Peyer's patch (tissue), 4 donors: ENCODE data around the gene TBXT. TPM values are rescaled to one million over a fixed set of nuclear protein-coding genes. Genes with fewer than 3 reads are reported as not detected.

Experiments used
- DNase-seq, 3 donors: peaks; one replicate each; pipeline ENCODE4 v3.0.0-alpha.2; 2017 to 2019
- H3K27ac ChIP-seq, 4 donors: fragments of 200-600 bp; sonication (generic); one replicate each; pipeline ENCODE4 v1.5.1; 2016 to 2019
- H3K27me3 ChIP-seq, 2 donors: fragments of 200-600 bp; sonication (generic); one replicate each; pipeline ENCODE4 v1.5.1; 2019
- H3K36me3 ChIP-seq, 3 donors: fragments of 200-600 bp; sonication (generic); one replicate each; pipeline ENCODE4 v1.5.1; 2016 to 2019
- H3K4me1 ChIP-seq, 4 donors: fragments of 200-600 bp; sonication (generic); one replicate each; pipeline ENCODE4 v1.5.1; 2016 to 2019
- H3K4me3 ChIP-seq, 4 donors: fragments of 200-600 bp; sonication (generic); 1 replicate in 3 of 4; 2 replicates in 1 of 4; pipeline ENCODE4 v1.5.1; 2016 to 2019; ENCODE audit warnings: mild to moderate bottlenecking in 1 of 4
- H3K9me3 ChIP-seq, 4 donors: fragments of 200-600 bp; sonication (generic); one replicate each; pipeline ENCODE4 v1.5.1; 2016 to 2019; ENCODE audit warnings: mild to moderate bottlenecking in 1 of 4
- POLR2A ChIP-seq, 2 donors: fragments of 450-650 bp; IDR thresholded peaks; one replicate each; pipeline ENCODE4 v1.5.1; 2017; ENCODE audit warnings: antibody characterized with exemption in 2 of 2, mild to moderate bottlenecking in 2 of 2, moderate library complexity in 2 of 2
- total RNA-seq, 4 donors: library from RNA; depleted of rRNA; stranded (reverse); fragments of >200 nt; gene quantifications; one replicate each; pipeline ENCODE4 v1.1.0, GENCODE V29; 2016
- TF ChIP-seq, protein P1 (sequence below), 6 experiments: fragments of 450-650 bp in 4 of 6; fragments of 200-600 bp in 2 of 6; sonication (generic) in 1 of 6; IDR thresholded peaks; one replicate each; pipeline ENCODE4 v1.5.1; 2017 to 2019; ENCODE audit warnings: antibody characterized with exemption in 6 of 6, mild to moderate bottlenecking in 3 of 6, moderate library complexity in 1 of 6

TBXT gene
- total RNA-seq, 4 donors from 2014 or later = not detected

DNA sequence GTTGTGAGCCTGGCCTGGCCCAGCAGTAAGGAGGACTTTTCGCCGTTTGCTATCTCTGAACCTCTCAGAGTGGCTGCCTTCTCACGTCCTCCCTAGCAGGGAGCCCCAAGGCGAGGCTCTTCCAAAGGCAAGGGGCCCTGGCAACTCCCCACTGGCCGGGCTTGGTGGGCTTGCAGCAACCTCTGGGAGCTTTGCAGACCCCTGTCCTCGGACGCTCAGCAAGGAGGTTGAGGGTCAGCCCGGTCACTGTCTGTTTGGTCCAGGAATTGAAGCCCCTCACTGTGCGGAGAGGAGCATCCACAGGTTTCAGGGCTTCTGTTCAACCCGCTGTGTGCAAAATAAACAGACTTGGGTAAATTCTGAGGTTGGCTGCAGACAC lies 28.2 kb upstream of the TBXT start:
- no peak for TF ChIP-seq POLR2A (IDR thresholded peaks at IDR 0.05)
- TF ChIP-seq, protein P1, sequence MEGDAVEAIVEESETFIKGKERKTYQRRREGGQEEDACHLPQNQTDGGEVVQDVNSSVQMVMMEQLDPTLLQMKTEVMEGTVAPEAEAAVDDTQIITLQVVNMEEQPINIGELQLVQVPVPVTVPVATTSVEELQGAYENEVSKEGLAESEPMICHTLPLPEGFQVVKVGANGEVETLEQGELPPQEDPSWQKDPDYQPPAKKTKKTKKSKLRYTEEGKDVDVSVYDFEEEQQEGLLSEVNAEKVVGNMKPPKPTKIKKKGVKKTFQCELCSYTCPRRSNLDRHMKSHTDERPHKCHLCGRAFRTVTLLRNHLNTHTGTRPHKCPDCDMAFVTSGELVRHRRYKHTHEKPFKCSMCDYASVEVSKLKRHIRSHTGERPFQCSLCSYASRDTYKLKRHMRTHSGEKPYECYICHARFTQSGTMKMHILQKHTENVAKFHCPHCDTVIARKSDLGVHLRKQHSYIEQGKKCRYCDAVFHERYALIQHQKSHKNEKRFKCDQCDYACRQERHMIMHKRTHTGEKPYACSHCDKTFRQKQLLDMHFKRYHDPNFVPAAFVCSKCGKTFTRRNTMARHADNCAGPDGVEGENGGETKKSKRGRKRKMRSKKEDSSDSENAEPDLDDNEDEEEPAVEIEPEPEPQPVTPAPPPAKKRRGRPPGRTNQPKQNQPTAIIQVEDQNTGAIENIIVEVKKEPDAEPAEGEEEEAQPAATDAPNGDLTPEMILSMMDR (IDR thresholded peaks at IDR 0.05) = no peak
- H3K9me3 ChIP-seq = no peaks in the 10 kb centered on the region

DNA sequence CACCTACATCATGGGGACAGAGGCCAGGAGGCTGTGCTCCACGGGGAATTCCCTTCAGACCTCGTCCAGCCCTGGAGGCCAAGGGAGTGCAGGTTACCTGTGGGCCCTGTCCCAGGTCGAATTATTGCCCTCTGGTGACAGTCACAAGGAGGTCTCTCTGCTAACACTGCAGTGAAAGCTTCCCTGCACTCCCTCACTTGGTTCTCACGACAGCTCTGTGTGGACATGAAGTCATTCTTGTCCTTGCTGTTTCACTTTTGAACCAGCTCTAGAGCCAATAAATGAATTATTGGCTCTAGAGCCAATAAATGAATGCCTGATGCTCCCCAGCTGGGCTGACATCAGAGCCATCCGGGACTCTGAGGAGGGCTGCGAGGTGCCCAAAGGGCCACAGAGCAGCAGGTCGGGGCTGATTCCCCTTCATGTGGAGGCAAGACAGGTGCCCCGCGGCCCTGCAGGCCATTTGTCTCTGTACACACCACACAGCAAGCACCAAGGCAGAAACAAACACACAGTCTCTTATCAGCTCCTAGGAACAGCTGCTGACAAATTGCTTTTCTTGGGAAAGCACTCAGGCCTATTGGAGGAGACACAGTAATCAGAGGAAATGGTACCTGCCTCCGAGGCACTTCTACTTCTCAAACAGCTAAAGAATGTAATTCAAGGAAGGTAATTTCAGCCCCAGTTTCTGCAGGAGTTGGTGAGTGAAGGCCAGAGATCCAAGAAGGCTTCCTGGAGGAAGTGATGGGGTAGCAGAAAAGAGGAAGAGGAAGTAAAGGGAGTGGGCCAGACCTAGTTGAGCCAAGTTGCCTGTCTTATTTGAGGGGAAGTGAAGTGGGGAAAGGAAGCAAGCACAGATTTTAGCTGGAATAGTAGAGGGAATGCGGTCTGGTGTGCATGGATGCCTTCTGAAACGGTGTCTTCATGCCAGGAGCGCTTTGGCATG lies 27.5 kb upstream of the TBXT start:
- Histone ChIP-seq H3K9me3 (no peaks in the 10 kb centered on the region), H3K27ac (no peak overlapping the region), H3K4me1 (no peaks in the 10 kb centered on the region), H3K4me3 (no peak overlapping the region), H3K27me3 (no peaks in the 10 kb centered on the region), H3K36me3 (no peaks in the 10 kb centered on the region)
- TF ChIP-seq POLR2A (IDR thresholded peaks at IDR 0.05) = no peak
- TF ChIP-seq, protein P1 (IDR thresholded peaks at IDR 0.05) = no peak
- no peak for DNase-seq

More for the DNA sequence above, 28.2 kb upstream of the TBXT start:
- DNase-seq = no peak
- Histone ChIP-seq H3K27me3 (no peaks in the 10 kb centered on the region), H3K36me3 (no peaks in the 10 kb centered on the region), H3K4me1 (no peaks in the 10 kb centered on the region), H3K27ac (no peak overlapping the region), H3K4me3 (no peak overlapping the region)

DNA sequence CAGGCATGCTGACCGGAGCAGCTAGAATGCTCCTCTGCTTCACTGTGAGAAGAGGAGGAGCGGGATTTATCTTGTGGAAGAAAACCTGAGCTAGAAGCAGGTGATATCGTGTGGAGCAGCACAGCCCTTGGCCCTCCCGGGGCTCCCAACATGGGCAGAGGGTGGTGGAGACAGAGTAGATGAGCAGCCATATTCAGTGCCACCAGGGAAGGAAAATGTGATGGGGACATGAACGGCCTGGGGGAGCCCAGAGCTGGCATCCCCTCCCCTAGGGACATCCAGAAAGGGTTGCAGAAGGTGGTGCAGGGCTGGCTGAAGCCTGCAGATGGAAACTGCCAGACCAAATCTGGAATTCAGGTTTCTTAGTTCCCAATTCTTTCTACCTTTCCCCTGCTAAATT lies 24.9 kb upstream of the TBXT start:
- TF ChIP-seq POLR2A (IDR thresholded peaks at IDR 0.05) = no peak
- TF ChIP-seq, protein P1 (IDR thresholded peaks at IDR 0.05) = no peak

DNA sequence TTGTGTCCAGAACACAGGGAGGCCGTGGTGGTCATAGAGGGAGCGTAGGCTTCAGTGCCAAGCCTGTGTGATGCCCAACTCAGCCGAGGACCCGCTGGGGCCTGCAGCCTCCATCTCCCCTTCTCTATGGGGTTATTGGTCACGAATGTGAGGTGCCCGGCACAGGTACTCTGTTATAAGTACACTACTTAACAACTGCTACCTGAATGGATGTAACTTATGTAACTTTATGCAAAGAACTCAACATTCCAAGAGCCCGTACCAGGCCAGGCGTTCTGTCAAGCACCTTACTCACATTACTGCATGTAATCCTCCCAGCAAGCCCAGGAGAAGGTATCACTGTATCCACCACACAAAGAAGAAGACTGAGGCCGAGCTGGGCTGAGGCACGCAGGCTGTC lies 24.5 kb upstream of the TBXT start:
- Histone ChIP-seq H3K27me3 (no peaks in the 10 kb centered on the region), H3K4me3 (no peak overlapping the region), H3K27ac (no peak overlapping the region), H3K36me3 (no peaks in the 10 kb centered on the region), H3K9me3 (no peaks in the 10 kb centered on the region), H3K4me1 (no peaks in the 10 kb centered on the region)
- TF ChIP-seq, protein P1 (IDR thresholded peaks at IDR 0.05) = no peak
- no peak for TF ChIP-seq POLR2A (IDR thresholded peaks at IDR 0.05)
- DNase-seq = no peak

More for the DNA sequence above, 24.9 kb upstream of the TBXT start:
- no peaks in the 10 kb centered on the region for H3K9me3 ChIP-seq
- no peak overlapping the region for H3K4me3 ChIP-seq
- H3K36me3 ChIP-seq = no peaks in the 10 kb centered on the region
- no peak for DNase-seq
- H3K27me3 ChIP-seq = no peaks in the 10 kb centered on the region
- no peak overlapping the region for H3K27ac ChIP-seq
- no peaks in the 10 kb centered on the region for H3K4me1 ChIP-seq

DNA sequence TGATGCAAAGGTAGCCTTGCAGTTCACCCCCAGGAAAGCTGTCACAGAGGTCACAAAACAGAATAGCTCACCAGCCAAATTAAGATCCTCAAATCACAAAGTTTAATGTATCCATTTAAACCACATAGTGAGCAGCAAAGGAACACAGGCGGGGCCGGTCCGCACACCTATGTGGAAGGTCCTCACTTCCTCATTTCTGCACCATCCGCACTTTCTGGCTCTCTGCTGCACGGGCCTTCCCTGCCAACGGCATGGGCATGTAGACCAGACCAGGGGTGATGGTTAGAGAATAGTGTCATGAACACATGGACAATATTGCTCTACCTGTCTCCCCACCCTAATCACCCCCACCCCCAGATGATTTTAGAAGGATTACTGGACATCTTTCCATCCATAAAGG lies 12.1 kb upstream of the TBXT start:
- H3K36me3 ChIP-seq = no peaks in the 10 kb centered on the region
- H3K4me3 ChIP-seq = no peak overlapping the region
- no peaks in the 10 kb centered on the region for H3K9me3 ChIP-seq
- TF ChIP-seq POLR2A (IDR thresholded peaks at IDR 0.05) = no peak
- TF ChIP-seq, protein P1 (IDR thresholded peaks at IDR 0.05) = no peak
- H3K27me3 ChIP-seq = no peaks in the 10 kb centered on the region
- no peaks in the 10 kb centered on the region for H3K4me1 ChIP-seq
- peak in 1 of 3 donors; percentile 25 for DNase-seq
- no peak overlapping the region for H3K27ac ChIP-seq
